Astrocyte (in vitro differentiated cells and primary cell): ENCODE results near the gene RNF2. TPM values are rescaled to one million over a fixed set of nuclear protein-coding genes. Genes with fewer than 3 reads are reported as not detected.

Experiments
- DNase-seq: peaks from one replicate; pipeline ENCODE4 v3.0.0-alpha.2; 2010; ENCODE audit warnings: low read depth
- FAIRE-seq: peaks from 2 replicates; lab custom pipeline; 2011; peaks lifted over from hg19 to GRCh38; lab: Jason Lieb, UNC
- H2AFZ ChIP-seq: 2 replicates; pipeline ENCODE4 v1.6.0; 2012; ENCODE audit warnings: low read depth, low read length, inconsistent platforms
- H3K27ac ChIP-seq: 2 replicates; pipeline ENCODE4 v1.5.1; 2011; ENCODE audit warnings: low read depth, low read length, inconsistent platforms
- H3K27me3 ChIP-seq: 2 replicates; pipeline ENCODE4 v1.6.0; 2011; ENCODE audit warnings: low read length, inconsistent platforms; ENCODE audit not compliant: insufficient read depth
- H3K36me3 ChIP-seq: 2 replicates; pipeline ENCODE4 v1.5.1; 2011; ENCODE audit warnings: low read length, inconsistent platforms; ENCODE audit not compliant: insufficient read depth
- H3K4me1 ChIP-seq: 2 replicates; pipeline ENCODE4 v1.5.1; 2011; ENCODE audit warnings: low read length, inconsistent platforms; ENCODE audit not compliant: insufficient read depth
- H3K4me2 ChIP-seq: 2 replicates; pipeline ENCODE4 v1.6.0; 2012; ENCODE audit warnings: low read length, inconsistent platforms
- H3K4me3 ChIP-seq: 2 replicates; pipeline ENCODE4 v1.5.1; 2011; ENCODE audit warnings: low read depth, mild to moderate bottlenecking, low read length, inconsistent platforms; ENCODE audit not compliant: insufficient read depth
- H3K79me2 ChIP-seq: 2 replicates; pipeline ENCODE4 v1.6.0; 2012; ENCODE audit warnings: mild to moderate bottlenecking, low read length, inconsistent platforms; ENCODE audit not compliant: insufficient read depth
- H3K9ac ChIP-seq: 2 replicates; pipeline ENCODE4 v1.6.0; 2012; ENCODE audit warnings: mild to moderate bottlenecking, low read length, inconsistent platforms
- H3K9me3 ChIP-seq: 2 replicates; pipeline ENCODE4 v1.5.1; 2012; ENCODE audit warnings: low read depth, mild to moderate bottlenecking, low read length, inconsistent platforms; ENCODE audit not compliant: insufficient read depth
- H4K20me1 ChIP-seq: 2 replicates; pipeline ENCODE4 v1.6.0; 2012; ENCODE audit warnings: low read length, inconsistent platforms; ENCODE audit not compliant: insufficient read depth
- H3K27ac Mint-ChIP-seq: one replicate; pipeline ENCODE4 v1.8.0; 2021; ENCODE audit warnings: mild to moderate bottlenecking, mixed read lengths; ENCODE audit not compliant: unreplicated experiment
- H3K27me3 Mint-ChIP-seq: one replicate; pipeline ENCODE4 v1.8.0; 2021; ENCODE audit warnings: low read depth, mixed read lengths; ENCODE audit not compliant: unreplicated experiment
- H3K36me3 Mint-ChIP-seq: one replicate; pipeline ENCODE4 v1.8.0; 2021; ENCODE audit warnings: low read depth, mixed read lengths; ENCODE audit not compliant: unreplicated experiment
- H3K4me1 Mint-ChIP-seq: one replicate; pipeline ENCODE4 v1.8.0; 2021; ENCODE audit warnings: low read depth, mixed read lengths; ENCODE audit not compliant: unreplicated experiment
- H3K4me3 Mint-ChIP-seq: one replicate; pipeline ENCODE4 v1.8.0; 2021; ENCODE audit warnings: mild to moderate bottlenecking, moderate library complexity, mixed read lengths; ENCODE audit not compliant: unreplicated experiment
- H3K9me3 Mint-ChIP-seq: one replicate; pipeline ENCODE4 v1.8.0; 2021; ENCODE audit warnings: mild to moderate bottlenecking, mixed read lengths; ENCODE audit not compliant: unreplicated experiment
- EZH2 ChIP-seq: IDR thresholded peaks from 2 replicates; pipeline ENCODE4 v1.6.1; 2012; ENCODE audit warnings: mild to moderate bottlenecking, low read length, inconsistent platforms; ENCODE audit not compliant: insufficient read depth
- total RNA-seq: library from RNA; stranded (reverse); gene quantifications from 2 replicates; pipeline ENCODE4 v1.2.1, GENCODE V29; 2021
- TF ChIP-seq, protein P1 (sequence below): IDR thresholded peaks from 2 replicates; pipeline ENCODE4 v1.5.1; 2011; ENCODE audit warnings: low read depth, mild to moderate bottlenecking, inconsistent platforms, low read length, moderate library complexity; ENCODE audit not compliant: insufficient read depth

The RNF2 gene
- total RNA-seq, 1 donor from 2014 or later = 34.2 TPM

GRCh38 chr1:185017966-185018365 is 27.4 kb upstream of the RNF2 start:
- no peak for DNase-seq
- Mint-ChIP-seq H3K27ac (peak overlapping the region; percentile 3), H3K4me1 (peaks cover 8% of the 10 kb centered on the region), H3K36me3 (no peaks in the 10 kb centered on the region), H3K9me3 (peaks cover 1% of the 10 kb centered on the region), H3K4me3 (no peak overlapping the region), H3K27me3 (no peaks in the 10 kb centered on the region)
- Histone ChIP-seq H3K4me1 (peaks cover 11% of the 10 kb centered on the region), H3K79me2 (no peaks in the 10 kb centered on the region), H3K4me3 (no peak overlapping the region), H3K36me3 (no peaks in the 10 kb centered on the region), H3K4me2 (no peak overlapping the region), H3K9ac (no peak overlapping the region), H3K27ac (no peak overlapping the region), H2AFZ (no peak overlapping the region), H4K20me1 (no peaks in the 10 kb centered on the region), H3K9me3 (no peaks in the 10 kb centered on the region), H3K27me3 (no peaks in the 10 kb centered on the region)
- FAIRE-seq = no peak
- TF ChIP-seq EZH2 = no peak
- TF ChIP-seq, protein P1, sequence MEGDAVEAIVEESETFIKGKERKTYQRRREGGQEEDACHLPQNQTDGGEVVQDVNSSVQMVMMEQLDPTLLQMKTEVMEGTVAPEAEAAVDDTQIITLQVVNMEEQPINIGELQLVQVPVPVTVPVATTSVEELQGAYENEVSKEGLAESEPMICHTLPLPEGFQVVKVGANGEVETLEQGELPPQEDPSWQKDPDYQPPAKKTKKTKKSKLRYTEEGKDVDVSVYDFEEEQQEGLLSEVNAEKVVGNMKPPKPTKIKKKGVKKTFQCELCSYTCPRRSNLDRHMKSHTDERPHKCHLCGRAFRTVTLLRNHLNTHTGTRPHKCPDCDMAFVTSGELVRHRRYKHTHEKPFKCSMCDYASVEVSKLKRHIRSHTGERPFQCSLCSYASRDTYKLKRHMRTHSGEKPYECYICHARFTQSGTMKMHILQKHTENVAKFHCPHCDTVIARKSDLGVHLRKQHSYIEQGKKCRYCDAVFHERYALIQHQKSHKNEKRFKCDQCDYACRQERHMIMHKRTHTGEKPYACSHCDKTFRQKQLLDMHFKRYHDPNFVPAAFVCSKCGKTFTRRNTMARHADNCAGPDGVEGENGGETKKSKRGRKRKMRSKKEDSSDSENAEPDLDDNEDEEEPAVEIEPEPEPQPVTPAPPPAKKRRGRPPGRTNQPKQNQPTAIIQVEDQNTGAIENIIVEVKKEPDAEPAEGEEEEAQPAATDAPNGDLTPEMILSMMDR = no peak

DNA sequence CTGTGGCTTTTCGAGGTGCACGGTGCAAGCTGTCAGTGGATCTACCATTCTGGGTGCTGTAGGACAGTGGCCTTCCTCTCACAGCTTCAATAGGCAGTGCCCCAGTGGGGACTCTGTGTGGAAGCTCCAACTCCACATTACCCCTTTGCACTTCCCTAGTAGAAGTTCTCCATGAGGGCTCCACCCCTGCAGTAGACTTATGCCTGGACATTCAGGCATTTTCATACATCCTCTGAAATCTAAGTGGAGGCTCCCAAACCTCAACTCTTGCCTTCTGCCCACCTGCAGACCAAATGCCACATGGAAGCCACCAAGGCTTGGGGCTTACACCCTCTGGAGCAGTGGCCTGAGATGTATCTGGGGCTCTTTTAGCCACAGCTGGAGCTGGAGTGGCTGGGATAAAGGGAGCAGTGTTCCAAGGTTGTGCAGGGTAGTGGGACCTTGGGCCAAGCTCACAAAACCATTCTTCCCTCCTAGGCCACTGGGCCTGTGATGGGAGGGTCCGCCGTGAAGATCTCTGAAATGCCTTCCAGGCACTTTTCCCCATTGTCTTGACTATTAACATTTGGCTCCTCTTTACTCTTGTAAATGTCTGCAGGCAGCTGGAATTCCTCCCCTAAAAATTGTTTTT is 18.0 kb upstream of the RNF2 start:
- DNase-seq = no peak
- Histone ChIP-seq H3K9ac (no peak overlapping the region), H3K4me3 (no peak overlapping the region), H3K4me2 (no peak overlapping the region), H3K27me3 (no peaks in the 10 kb centered on the region), H2AFZ (no peak overlapping the region), H3K9me3 (peaks cover 7% of the 10 kb centered on the region), H3K79me2 (no peaks in the 10 kb centered on the region), H3K4me1 (no peaks in the 10 kb centered on the region), H4K20me1 (no peaks in the 10 kb centered on the region), H3K36me3 (no peaks in the 10 kb centered on the region), H3K27ac (no peak overlapping the region)
- Mint-ChIP-seq H3K4me1 (no peaks in the 10 kb centered on the region), H3K36me3 (no peaks in the 10 kb centered on the region), H3K27me3 (no peaks in the 10 kb centered on the region), H3K4me3 (no peak overlapping the region), H3K9me3 (peaks cover 23% of the 10 kb centered on the region), H3K27ac (no peak overlapping the region)
- no peak for TF ChIP-seq EZH2
- TF ChIP-seq, protein P1 = no peak
- no peak for FAIRE-seq

DNA sequence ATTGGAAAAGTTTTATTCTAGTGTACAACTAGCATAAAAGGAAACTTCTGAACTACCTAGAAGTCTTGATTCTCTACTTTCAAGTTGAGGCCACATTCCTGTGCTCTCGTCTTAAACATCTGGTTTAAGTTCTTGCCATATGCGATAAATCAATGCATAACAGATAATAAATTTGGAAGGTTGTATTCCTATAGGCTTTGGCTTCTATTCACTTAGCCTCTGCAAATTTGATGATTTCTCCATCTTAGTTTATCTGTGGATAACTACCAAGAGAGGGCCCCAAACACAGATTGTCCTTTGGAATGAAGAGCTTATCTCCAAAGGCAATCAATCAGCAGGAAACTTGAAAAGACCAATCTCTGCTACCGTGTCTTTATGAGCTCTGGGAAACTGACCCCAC is 11.7 kb upstream of the RNF2 start:
- DNase-seq (no peak), FAIRE-seq (no peak)
- Mint-ChIP-seq H3K4me1 (no peaks in the 10 kb centered on the region), H3K9me3 (peaks cover 3% of the 10 kb centered on the region), H3K36me3 (no peaks in the 10 kb centered on the region), H3K4me3 (no peak overlapping the region), H3K27me3 (peaks cover 6% of the 10 kb centered on the region), H3K27ac (no peak overlapping the region)
- Histone ChIP-seq H2AFZ (no peak overlapping the region), H3K27ac (no peak overlapping the region), H3K4me1 (no peaks in the 10 kb centered on the region), H3K79me2 (no peaks in the 10 kb centered on the region), H3K36me3 (no peaks in the 10 kb centered on the region), H3K4me3 (no peak overlapping the region), H4K20me1 (no peaks in the 10 kb centered on the region), H3K4me2 (no peak overlapping the region), H3K27me3 (no peaks in the 10 kb centered on the region), H3K9me3 (no peaks in the 10 kb centered on the region), H3K9ac (no peak overlapping the region)
- TF ChIP-seq EZH2 = no peak
- TF ChIP-seq, protein P1 = no peak
